Duodenal mucosa (tissue), 2 donors: Measurements from ENCODE around the gene HOXB1.

ENCODE experiments used
- H3K27ac ChIP-seq: one replicate; pipeline ENCODE4 v1.7.0; 2013; ENCODE audit warnings: low read depth, low read length
- H3K27me3 ChIP-seq, 2 donors: one replicate each; pipeline ENCODE4 v1.7.0; 2013; ENCODE audit warnings: low read length in 2 of 2, control low read depth in 1 of 2; ENCODE audit not compliant: insufficient read depth in 2 of 2, control insufficient read depth in 1 of 2
- H3K36me3 ChIP-seq, 2 donors: one replicate each; pipeline ENCODE4 v1.7.0; 2013; ENCODE audit warnings: low read length in 2 of 2, control low read depth in 1 of 2; ENCODE audit not compliant: insufficient read depth in 2 of 2, control insufficient read depth in 1 of 2
- H3K4me1 ChIP-seq, 2 donors: one replicate each; pipeline ENCODE4 v1.7.0; 2013; ENCODE audit warnings: low read length in 2 of 2, control low read depth in 1 of 2; ENCODE audit not compliant: insufficient read depth in 2 of 2, control insufficient read depth in 1 of 2
- H3K4me3 ChIP-seq, 2 donors: one replicate each; pipeline ENCODE4 v1.7.0; 2013; ENCODE audit warnings: low read length in 2 of 2, low read depth in 1 of 2
- H3K9ac ChIP-seq, 2 donors: one replicate each; pipeline ENCODE4 v1.7.0; 2013; ENCODE audit warnings: low read length in 2 of 2, low read depth in 1 of 2
- H3K9me3 ChIP-seq, 2 donors: one replicate each; pipeline ENCODE4 v1.7.0; 2013; ENCODE audit warnings: low read length in 2 of 2, control low read depth in 1 of 2; ENCODE audit not compliant: control insufficient read depth in 1 of 2

HOXB1 gene

GRCh38 chr17:48548523-48549280 lies 17.9 kb upstream of the HOXB1 start:
- peak overlapping the region in 1 of 2 donors; percentile 38 for H3K9ac ChIP-seq
- no peaks in the 10 kb centered on the region for H3K9me3 ChIP-seq
- H3K4me1 ChIP-seq: peaks cover 0 to 6% of the 10 kb centered on the region in 2 donors
- H3K36me3 ChIP-seq: no peaks in the 10 kb centered on the region
- H3K27me3 ChIP-seq: peaks cover 29 to 67% of the 10 kb centered on the region in 2 donors
- H3K4me3 ChIP-seq: no peak overlapping the region
- peak overlapping the region; percentile 54 for H3K27ac ChIP-seq

DNA sequence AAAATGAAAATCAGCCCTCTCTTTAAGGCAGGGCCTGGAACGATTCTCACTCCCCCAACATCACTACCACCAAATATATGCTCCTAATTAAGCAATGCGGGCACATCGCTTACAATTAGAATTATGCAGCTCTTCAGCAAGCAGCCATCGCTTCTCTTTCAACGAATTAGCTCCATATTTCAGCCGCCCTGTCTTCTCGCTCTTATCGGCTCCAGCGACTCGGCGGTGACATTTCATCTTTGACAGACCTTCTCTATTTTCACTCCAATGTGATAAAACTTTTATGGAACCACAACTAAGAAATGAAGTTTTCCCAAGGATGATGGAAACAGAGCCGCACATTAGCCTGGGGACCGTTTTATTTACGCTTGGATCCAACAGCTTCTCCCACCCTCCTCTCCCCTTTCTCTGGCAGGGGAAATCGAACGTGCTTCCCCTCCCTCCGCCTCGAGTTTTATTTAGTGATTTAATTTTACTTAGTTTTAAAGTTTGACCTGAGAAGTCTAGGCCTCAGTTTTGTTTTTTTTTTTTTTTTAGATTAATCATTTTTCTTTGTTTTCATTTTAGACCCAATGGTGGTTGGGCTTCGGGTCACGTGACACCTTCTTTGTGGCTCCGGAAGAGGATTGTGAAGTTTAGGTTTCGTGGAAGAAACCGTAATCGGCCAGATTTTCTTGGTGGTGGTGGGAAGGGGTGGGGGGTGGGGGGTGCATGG lies 17.2 kb upstream of the HOXB1 start:
- H3K4me3 ChIP-seq: peak overlapping the region; percentile 1 to 23
- H3K27me3 ChIP-seq: peaks cover 32 to 63% of the 10 kb centered on the region in 2 donors
- no peaks in the 10 kb centered on the region for H3K36me3 ChIP-seq
- peak overlapping the region; percentile 54 for H3K27ac ChIP-seq
- H3K4me1 ChIP-seq: peaks cover 0 to 6% of the 10 kb centered on the region in 2 donors
- peak overlapping the region in 1 of 2 donors; percentile 18 for H3K9ac ChIP-seq
- H3K9me3 ChIP-seq: no peaks in the 10 kb centered on the region

DNA sequence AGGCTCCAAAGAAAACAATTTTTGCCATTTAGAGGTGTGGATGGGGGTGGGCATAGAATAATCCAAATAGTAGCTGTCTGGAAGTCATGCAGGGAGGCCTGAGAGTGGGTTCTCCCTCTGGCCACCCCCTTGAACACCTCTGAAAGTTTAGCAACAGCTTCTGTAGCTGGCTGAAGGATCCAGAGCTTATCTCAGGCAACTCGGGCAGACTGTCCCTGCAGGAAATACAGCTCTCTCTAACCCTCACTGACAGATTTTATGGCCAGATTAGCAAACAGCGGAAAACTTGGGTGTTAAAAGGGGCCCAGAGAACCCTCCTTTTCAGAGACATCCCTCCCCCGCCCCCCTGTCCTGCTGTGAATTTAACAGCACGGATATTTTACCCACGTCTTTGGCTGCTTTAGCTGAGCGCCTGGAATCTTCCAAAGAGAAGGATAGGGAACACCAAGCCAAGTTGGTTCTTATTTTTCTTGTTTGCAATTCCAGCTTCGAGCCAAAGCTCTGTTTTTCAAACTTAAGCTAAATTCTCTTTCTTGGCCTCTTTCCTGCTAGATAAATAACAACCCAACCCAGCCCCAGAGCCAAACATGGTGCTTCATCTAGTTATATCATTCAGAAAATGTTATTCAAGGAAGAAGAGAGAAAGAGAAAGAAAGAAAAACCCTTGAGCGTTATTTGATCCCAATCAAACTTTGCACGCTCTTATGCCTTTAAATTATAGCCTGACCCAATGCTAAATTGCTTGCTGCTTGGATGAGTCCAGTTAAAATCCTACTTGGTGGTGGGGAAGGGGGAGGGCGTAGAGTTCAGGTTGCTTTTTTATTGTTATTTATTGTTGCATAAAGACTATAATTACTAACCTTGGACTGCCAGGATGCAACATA lies 16.4 kb upstream of the HOXB1 start:
- H3K4me1 ChIP-seq: peaks cover 0 to 6% of the 10 kb centered on the region in 2 donors
- peak overlapping the region; percentile 53 for H3K27ac ChIP-seq
- peak overlapping the region; percentile 12 to 15 for H3K9ac ChIP-seq
- peaks cover 35 to 66% of the 10 kb centered on the region in 2 donors for H3K27me3 ChIP-seq
- no peaks in the 10 kb centered on the region for H3K36me3 ChIP-seq
- H3K9me3 ChIP-seq: no peaks in the 10 kb centered on the region
- H3K4me3 ChIP-seq: peak overlapping the region; percentile 23 to 24

- H3K27ac ChIP-seq: peak overlapping the region; percentile 39
- no peaks in the 10 kb centered on the region for H3K9me3 ChIP-seq
- H3K27me3 ChIP-seq: peaks cover 37 to 74% of the 10 kb centered on the region in 2 donors
- no peaks in the 10 kb centered on the region for H3K36me3 ChIP-seq
- peak overlapping the region; percentile 13 to 24 for H3K4me3 ChIP-seq
- H3K9ac ChIP-seq: peak overlapping the region; percentile 12 to 15
- H3K4me1 ChIP-seq: peaks cover 0 to 6% of the 10 kb centered on the region in 2 donors
These were observed 15.5 kb upstream of the HOXB1 start for GRCh38 chr17:48546137-48546923.

GRCh38 chr17:48545539-48545938 lies 14.7 kb upstream of the HOXB1 start:
- H3K4me1 ChIP-seq: peaks cover 0 to 6% of the 10 kb centered on the region in 2 donors
- no peaks in the 10 kb centered on the region for H3K36me3 ChIP-seq
- H3K27me3 ChIP-seq: peaks cover 41 to 82% of the 10 kb centered on the region in 2 donors
- H3K9me3 ChIP-seq: no peaks in the 10 kb centered on the region
- no peak overlapping the region for H3K9ac ChIP-seq
- H3K4me3 ChIP-seq: no peak overlapping the region
- H3K27ac ChIP-seq: no peak overlapping the region

GRCh38 chr17:48545022-48545375 lies 14.2 kb upstream of the HOXB1 start, which contains the start of gene HOXB2:
Gene HOXB2, minus strand, starts transcription at chr17:48545109. Its CDS starts 198 bp downstream, at chr17:48544911.
- H3K4me1 ChIP-seq: peaks cover 0 to 6% of the 10 kb centered on the region in 2 donors
- peak within 1 kb of the TSS; percentile 79 for H3K27ac ChIP-seq
- peak within 1 kb of the TSS; percentile 69 to 72 for H3K4me3 ChIP-seq
- no peaks in the 10 kb centered on the region for H3K9me3 ChIP-seq
- H3K36me3 ChIP-seq: no peaks in the 10 kb centered on the region
- peak within 1 kb of the TSS; percentile 30 to 68 for H3K9ac ChIP-seq
- H3K27me3 ChIP-seq: peaks cover 44 to 80% of the 10 kb centered on the region in 2 donors

GRCh38 chr17:48544349-48545021 lies 13.7 kb upstream of the HOXB1 start:
- H3K27me3 ChIP-seq: peaks cover 45 to 77% of the 10 kb centered on the region in 2 donors
- H3K9ac ChIP-seq: peak overlapping the region; percentile 30 to 68
- peak overlapping the region; percentile 79 for H3K27ac ChIP-seq

GRCh38 chr17:48543854-48544348 lies 13.1 kb upstream of the HOXB1 start:
- H3K4me3 ChIP-seq: peak overlapping the region; percentile 69 to 72
- no peaks in the 10 kb centered on the region for H3K36me3 ChIP-seq
- peak overlapping the region; percentile 79 for H3K27ac ChIP-seq
- H3K4me1 ChIP-seq: peaks cover 0 to 6% of the 10 kb centered on the region in 2 donors
- H3K9me3 ChIP-seq: no peaks in the 10 kb centered on the region
- H3K27me3 ChIP-seq: peaks cover 45 to 72% of the 10 kb centered on the region in 2 donors
- H3K9ac ChIP-seq: peak overlapping the region; percentile 30 to 68

More at GRCh38 chr17:48544349-48545021, 13.7 kb upstream of the HOXB1 start:
- peaks cover 0 to 6% of the 10 kb centered on the region in 2 donors for H3K4me1 ChIP-seq
- H3K36me3 ChIP-seq: no peaks in the 10 kb centered on the region
- peak overlapping the region; percentile 69 to 72 for H3K4me3 ChIP-seq
- no peaks in the 10 kb centered on the region for H3K9me3 ChIP-seq
